ENCODE measurements around the gene PAK6.

The PAK6 gene

GRCh38 chr15:40241269-40242212 is 2.7 kb downstream of the PAK6 start:
- no peak for DNase-seq (ENCODE audit: low spot score)

- no peak for DNase-seq (ENCODE audit: low spot score)
Observed at GRCh38 chr15:40242213-40242599, 3.3 kb downstream of the PAK6 start.

GRCh38 chr15:40242601-40243000 is 3.7 kb downstream of the PAK6 start:
- DNase-seq (ENCODE audit: low spot score) = no peak

GRCh38 chr15:40243126-40243810 is 4.4 kb downstream of the PAK6 start:
- no peak for DNase-seq (ENCODE audit: low spot score)

GRCh38 chr15:40244961-40245523 is 6.2 kb downstream of the PAK6 start:
- no peak for DNase-seq (ENCODE audit: low spot score)

- DNase-seq (ENCODE audit: low spot score) = no peak
Observed at GRCh38 chr15:40245666-40246450, 7.0 kb downstream of the PAK6 start.

- no peak for DNase-seq (ENCODE audit: low spot score)
Observed at GRCh38 chr15:40246496-40247280, 7.8 kb downstream of the PAK6 start.

GRCh38 chr15:40247406-40247971 is 8.6 kb downstream of the PAK6 start:
- DNase-seq (ENCODE audit: low spot score) = no peak

GRCh38 chr15:40248006-40248783 is 9.3 kb downstream of the PAK6 start:
- DNase-seq (ENCODE audit: low spot score) = no peak

GRCh38 chr15:40249477-40250303 is 10.8 kb downstream of the PAK6 start:
- no peak for DNase-seq (ENCODE audit: low spot score)

GRCh38 chr15:40250304-40250656 is 11.4 kb downstream of the PAK6 start:
- no peak for DNase-seq (ENCODE audit: low spot score)

- no peak for DNase-seq (ENCODE audit: low spot score)
Observed at GRCh38 chr15:40250771-40251483, 12.1 kb downstream of the PAK6 start.

GRCh38 chr15:40251486-40252140 is 12.8 kb downstream of the PAK6 start:
- DNase-seq (ENCODE audit: low spot score) = no peak

- DNase-seq (ENCODE audit: low spot score) = no peak
Observed at GRCh38 chr15:40252141-40252437, 13.2 kb downstream of the PAK6 start.

GRCh38 chr15:40252438-40253166 is 13.7 kb downstream of the PAK6 start:
- peak; percentile 34 for DNase-seq (ENCODE audit: low spot score)

- DNase-seq (ENCODE audit: low spot score) = no peak
Observed at GRCh38 chr15:40253167-40253790, 14.4 kb downstream of the PAK6 start.

- DNase-seq (ENCODE audit: low spot score) = no peak
Observed at GRCh38 chr15:40254452-40254851, 15.6 kb downstream of the PAK6 start.

Measured in RKO (cell line).